Activated T-helper 17 cell treated with anti-CD3 and anti-CD28 coated beads, Interleukin-2, amount 50 U/mL, for 72 hours (primary cell): ENCODE data around the gene ESR1. TPM values are rescaled to one million over a fixed set of nuclear protein-coding genes. Genes with fewer than 3 reads are reported as not detected.

Experiments
- ATAC-seq: fragments of 150-1000 bp; cut with Tn5 transposase; replicated peaks from 2 replicates; pipeline ENCODE4 v1.10.0; 2021; ENCODE audit warnings: mild to moderate bottlenecking, moderate library complexity
- H3K27ac Mint-ChIP-seq: one replicate; pipeline ENCODE4 v1.8.0; 2022; ENCODE audit warnings: mixed read lengths
- H3K27me3 Mint-ChIP-seq: one replicate; pipeline ENCODE4 v1.8.0; 2022; ENCODE audit warnings: mixed read lengths
- H3K36me3 Mint-ChIP-seq: one replicate; pipeline ENCODE4 v1.8.0; 2022; ENCODE audit warnings: low read depth, mild to moderate bottlenecking, mixed read lengths
- H3K4me1 Mint-ChIP-seq: one replicate; pipeline ENCODE4 v1.8.0; 2022; ENCODE audit warnings: mixed read lengths
- H3K4me3 Mint-ChIP-seq: one replicate; pipeline ENCODE4 v1.8.0; 2022; ENCODE audit warnings: mild to moderate bottlenecking, mixed read lengths
- H3K9me3 Mint-ChIP-seq: one replicate; pipeline ENCODE4 v1.8.0; 2022; ENCODE audit warnings: mixed read lengths
- total RNA-seq, 2 donors: library from RNA; stranded (reverse); gene quantifications; one replicate each; pipeline ENCODE4 v1.2.3, GENCODE V29; 2022

Gene ESR1
- total RNA-seq, 2 donors from 2014 or later = 0.50 TPM; not detected in 1

GRCh38 chr6:152166497-152166896 is 359.0 kb downstream of the ESR1 start:
- Mint-ChIP-seq H3K36me3 (peaks cover 64% of the 10 kb centered on the region), H3K4me3 (no peak overlapping the region), H3K27me3 (no peaks in the 10 kb centered on the region), H3K27ac (no peak overlapping the region), H3K9me3 (no peaks in the 10 kb centered on the region), H3K4me1 (peaks cover 29% of the 10 kb centered on the region)
- ATAC-seq = no peak

- Mint-ChIP-seq H3K36me3 (peaks cover 61% of the 10 kb centered on the region), H3K4me3 (no peak overlapping the region), H3K9me3 (no peaks in the 10 kb centered on the region), H3K27ac (no peak overlapping the region), H3K27me3 (no peaks in the 10 kb centered on the region), H3K4me1 (peaks cover 29% of the 10 kb centered on the region)
- no peak for ATAC-seq
Observed at GRCh38 chr6:152166897-152167296, 359.4 kb downstream of the ESR1 start.

- Mint-ChIP-seq H3K27me3 (no peaks in the 10 kb centered on the region), H3K4me3 (no peak overlapping the region), H3K4me1 (peaks cover 29% of the 10 kb centered on the region), H3K9me3 (no peaks in the 10 kb centered on the region), H3K27ac (no peak overlapping the region), H3K36me3 (peaks cover 59% of the 10 kb centered on the region)
- no peak for ATAC-seq
Observed at GRCh38 chr6:152167641-152168603, 360.4 kb downstream of the ESR1 start.

GRCh38 chr6:152170313-152170701 is 362.8 kb downstream of the ESR1 start:
- peak overlapping the region; percentile 78 for H3K4me3 Mint-ChIP-seq
- no peaks in the 10 kb centered on the region for H3K9me3 Mint-ChIP-seq
- peaks cover 23% of the 10 kb centered on the region for H3K4me1 Mint-ChIP-seq
- H3K36me3 Mint-ChIP-seq = peaks cover 64% of the 10 kb centered on the region
- peak overlapping the region; percentile 95 for H3K27ac Mint-ChIP-seq
- H3K27me3 Mint-ChIP-seq = no peaks in the 10 kb centered on the region
- ATAC-seq = peak; percentile 8

- Mint-ChIP-seq H3K27ac (peak overlapping the region; percentile 95), H3K4me1 (peaks cover 23% of the 10 kb centered on the region), H3K36me3 (peaks cover 65% of the 10 kb centered on the region), H3K4me3 (peak overlapping the region; percentile 78), H3K9me3 (no peaks in the 10 kb centered on the region), H3K27me3 (no peaks in the 10 kb centered on the region)
- ATAC-seq = peak; percentile 89
Observed at GRCh38 chr6:152170702-152171667, 363.5 kb downstream of the ESR1 start.

GRCh38 chr6:152173321-152173720 is 365.8 kb downstream of the ESR1 start:
- Mint-ChIP-seq H3K9me3 (no peaks in the 10 kb centered on the region), H3K4me1 (peaks cover 23% of the 10 kb centered on the region), H3K36me3 (peaks cover 66% of the 10 kb centered on the region), H3K27ac (peak overlapping the region; percentile 21), H3K4me3 (peak overlapping the region; percentile 44), H3K27me3 (no peaks in the 10 kb centered on the region)
- ATAC-seq = no peak

- Mint-ChIP-seq H3K4me1 (peaks cover 23% of the 10 kb centered on the region), H3K9me3 (no peaks in the 10 kb centered on the region), H3K27ac (peak overlapping the region; percentile 21), H3K4me3 (peak overlapping the region; percentile 44), H3K36me3 (peaks cover 63% of the 10 kb centered on the region), H3K27me3 (no peaks in the 10 kb centered on the region)
- ATAC-seq = no peak
Observed at GRCh38 chr6:152173957-152174356, 366.5 kb downstream of the ESR1 start.

GRCh38 chr6:152176268-152176667 is 368.8 kb downstream of the ESR1 start:
- H3K27ac Mint-ChIP-seq = no peak overlapping the region
- peaks cover 63% of the 10 kb centered on the region for H3K36me3 Mint-ChIP-seq
- H3K4me1 Mint-ChIP-seq = peaks cover 20% of the 10 kb centered on the region
- H3K4me3 Mint-ChIP-seq = no peak overlapping the region
- no peaks in the 10 kb centered on the region for H3K9me3 Mint-ChIP-seq
- ATAC-seq = no peak
- no peaks in the 10 kb centered on the region for H3K27me3 Mint-ChIP-seq
